SK-N-SH (cell line): Measurements from ENCODE around the gene BTF3. TPM values are rescaled to one million over a fixed set of nuclear protein-coding genes. Genes with fewer than 3 reads are reported as not detected.

Experiments used
- CTCF ChIA-PET: fragments of 300-600, 350-600 bp; formaldehyde crosslinking; extraction: SDS; loops from one replicate; lab custom pipeline; 2021; lab: Yijun Ruan, JAX
- POLR2A ChIA-PET: fragments of 350-600 bp; sonication (Branson Sonifier 250); formaldehyde crosslinking; extraction: SDS; loops from one replicate; lab custom pipeline; 2020; ENCODE audit warnings: antibody characterized with exemption, inconsistent platforms; lab: Yijun Ruan, JAX
- DNase-seq: peaks from one replicate; pipeline ENCODE4 v3.0.0; 2012
- H2AFZ ChIP-seq: fragments of 200-600 bp; sonication (generic); 2 replicates; pipeline ENCODE4 v1.8.1; 2016; ENCODE audit warnings: antibody characterized with exemption, mild to moderate bottlenecking, low read depth
- H3F3A ChIP-seq: fragments of 200-600 bp; sonication (generic); replicated peaks from 2 replicates; pipeline ENCODE3; 2016; ENCODE audit warnings: antibody characterized with exemption, mild to moderate bottlenecking; ENCODE audit not compliant: insufficient read depth
- H3K27ac ChIP-seq, 2 experiments: fragments of 200-500 bp in 1 of 2; fragments of 200-600 bp in 1 of 2; sonication (Bioruptor generic) in 1 of 2; sonication (generic), shearing (Covaris generic) in 1 of 2; 2 replicates each; pipeline versions ENCODE4 v1.5.1 to v1.6.1; 2014 to 2016; ENCODE audit warnings: low read depth in 2 of 2, inconsistent platforms in 1 of 2, low read length in 1 of 2, mild to moderate bottlenecking in 1 of 2, mixed read lengths in 1 of 2
- H3K27me3 ChIP-seq: fragments of 200-600 bp; sonication (generic), shearing (Covaris generic); 2 replicates; pipeline ENCODE4 v1.6.1; 2016; ENCODE audit warnings: mixed run types; ENCODE audit not compliant: insufficient read depth
- H3K36me3 ChIP-seq, 2 experiments: fragments of 200-500 bp in 1 of 2; fragments of 200-600 bp in 1 of 2; sonication (Bioruptor generic) in 1 of 2; sonication (generic) in 1 of 2; replicated peaks in 1 of 2; 2 replicates each; pipeline versions ENCODE3 to v1.5.1; 2014 to 2016; ENCODE audit warnings: low read length in 1 of 2, mild to moderate bottlenecking in 1 of 2; ENCODE audit not compliant: insufficient read depth in 2 of 2, control insufficient read depth in 1 of 2
- H3K4me1 ChIP-seq, 2 experiments: fragments of 200-500 bp in 1 of 2; fragments of 200-600 bp in 1 of 2; sonication (Bioruptor generic) in 1 of 2; sonication (generic), shearing (Covaris generic) in 1 of 2; 2 replicates each; pipeline versions ENCODE4 v1.5.1 to v1.6.1; 2014 to 2016; ENCODE audit warnings: low read depth in 1 of 2, low read length in 1 of 2, mixed run types in 1 of 2; ENCODE audit not compliant: insufficient read depth in 2 of 2, control insufficient read depth in 1 of 2
- H3K4me2 ChIP-seq: fragments of 200-600 bp; sonication (generic), shearing (Covaris generic); 2 replicates; pipeline ENCODE4 v1.6.1; 2017; ENCODE audit warnings: mixed run types
- H3K4me3 ChIP-seq, 2 experiments: fragments of 200-500 bp in 1 of 2; fragments of 200-600 bp in 1 of 2; sonication (Bioruptor generic) in 1 of 2; sonication (generic), shearing (Covaris generic) in 1 of 2; 2 replicates each; pipeline versions ENCODE4 v1.5.1 to v1.8.1; 2014 to 2016; ENCODE audit warnings: low read depth in 2 of 2, inconsistent platforms in 1 of 2, low read length in 1 of 2, mild to moderate bottlenecking in 1 of 2, mixed read lengths in 1 of 2, moderate library complexity in 1 of 2
- H3K79me2 ChIP-seq: fragments of 200-600 bp; sonication (generic); 2 replicates; pipeline ENCODE4 v1.8.1; 2017; ENCODE audit warnings: mild to moderate bottlenecking; ENCODE audit not compliant: insufficient read depth
- H3K9ac ChIP-seq: fragments of 200-600 bp; sonication (generic); 2 replicates; pipeline ENCODE4 v1.6.1; 2017; ENCODE audit warnings: mixed run types
- H3K9me2 ChIP-seq: fragments of 200-600 bp; sonication (generic); 2 replicates; pipeline ENCODE4 v1.6.1; 2017; ENCODE audit warnings: mixed run types
- H3K9me3 ChIP-seq: fragments of 200-600 bp; sonication (generic); 2 replicates; pipeline ENCODE4 v1.6.1; 2017; ENCODE audit warnings: mixed run types, mild to moderate bottlenecking, moderate library complexity
- H4K20me1 ChIP-seq: fragments of 200-600 bp; sonication (generic); 2 replicates; pipeline ENCODE4 v1.6.1; 2017; ENCODE audit warnings: mild to moderate bottlenecking, mixed run types; ENCODE audit not compliant: insufficient read depth
- FOSL2 ChIP-seq: IDR thresholded peaks from 2 replicates; pipeline ENCODE4 v1.4.0; 2012; ENCODE audit warnings: low read depth, mild to moderate bottlenecking, moderate library complexity, borderline replicate concordance
- FOXJ3 ChIP-seq: sonication (generic); formaldehyde crosslinking; IDR thresholded peaks from 2 replicates; pipeline ENCODE4 v1.5.1; 2020; ENCODE audit warnings: mild to moderate bottlenecking, missing genetic modification reagents
- FOXM1 ChIP-seq: IDR thresholded peaks from 2 replicates; pipeline ENCODE4 v1.4.0; 2012; ENCODE audit warnings: low read depth, mild to moderate bottlenecking
- GATA2 ChIP-seq: sonication (generic); formaldehyde crosslinking; IDR thresholded peaks from 2 replicates; pipeline ENCODE4 v1.5.0; 2020; ENCODE audit warnings: mild to moderate bottlenecking, missing genetic modification reagents
- RCOR1 ChIP-seq: fragments of 150-350 bp; IDR thresholded peaks from 2 replicates; pipeline ENCODE4 v1.6.1; 2017; ENCODE audit warnings: antibody characterized with exemption, low read length
- REST ChIP-seq: IDR thresholded peaks from 2 replicates; pipeline ENCODE4 v1.6.1; 2012; ENCODE audit warnings: mild to moderate bottlenecking, low read depth, low read length, moderate library complexity
- RFX5 ChIP-seq: IDR thresholded peaks from 2 replicates; pipeline ENCODE4 v1.6.1; 2012; ENCODE audit warnings: mild to moderate bottlenecking, improper control_type of control experiment, low read length
- SMC3 ChIP-seq: IDR thresholded peaks from 2 replicates; pipeline ENCODE4 v1.6.1; 2012; ENCODE audit warnings: low read depth, low read length, improper control_type of control experiment
- TAF1 ChIP-seq: IDR thresholded peaks from 2 replicates; pipeline ENCODE4 v1.6.1; 2012; ENCODE audit warnings: low read depth, mild to moderate bottlenecking, low read length, moderate library complexity, borderline replicate concordance
- ZBTB33 ChIP-seq: IDR thresholded peaks from 2 replicates; pipeline ENCODE4 v1.4.0; 2012; ENCODE audit warnings: low read depth, borderline replicate concordance
- WGBS: methylation state at CpG from one replicate; pipeline ENCODE4 v1.1.6; 2017; ENCODE audit warnings: low lambda C conversion rate; 5-methylcytosine and 5-hydroxymethylcytosine counted together
- polyA plus RNA-seq, 3 experiments: library from polyadenylated mRNA; depleted of rRNA; stranded (reverse); fragments of >200 nt; gene quantifications; 2 replicates each; pipeline ENCODE4 v1.2.3, GENCODE V29; 2012
- TF ChIP-seq, protein P1 (sequence below): fragments of 150-350 bp; IDR thresholded peaks from 2 replicates; pipeline ENCODE4 v1.6.1; 2016; ENCODE audit warnings: mild to moderate bottlenecking, low read depth, low read length

BTF3 gene
- polyA plus RNA-seq, 1 of the 3 experiments (the other 2 are of a cell fraction): 492 TPM

GRCh38 chr5:73488806-73489205, 9.4 kb upstream of the BTF3 start:
- POLR2A ChIA-PET: no interaction called here

GRCh38 chr5:73490088-73490487, 8.2 kb upstream of the BTF3 start:
- CTCF ChIA-PET: no interaction called here
- no peak overlapping the region for H3K4me2 ChIP-seq
- H3K79me2 ChIP-seq: no peaks in the 10 kb centered on the region
- no peaks in the 10 kb centered on the region for H3K9me2 ChIP-seq
- H3K27me3 ChIP-seq: no peaks in the 10 kb centered on the region
- 55% methylated on average over 2 of the region's 2 CpGs for WGBS
- no peak overlapping the region for H2AFZ ChIP-seq
- no peak overlapping the region for H3K4me3 ChIP-seq
- no peak for DNase-seq
- H3F3A ChIP-seq: no peaks in the 10 kb centered on the region
- no peak overlapping the region for H3K9ac ChIP-seq
- H4K20me1 ChIP-seq: no peaks in the 10 kb centered on the region
- H3K9me3 ChIP-seq: no peaks in the 10 kb centered on the region
- H3K27ac ChIP-seq: no peak overlapping the region
- no peaks in the 10 kb centered on the region for H3K36me3 ChIP-seq
- POLR2A ChIA-PET: no interaction called here
- no peaks in the 10 kb centered on the region for H3K4me1 ChIP-seq
- TF ChIP-seq, protein P1, sequence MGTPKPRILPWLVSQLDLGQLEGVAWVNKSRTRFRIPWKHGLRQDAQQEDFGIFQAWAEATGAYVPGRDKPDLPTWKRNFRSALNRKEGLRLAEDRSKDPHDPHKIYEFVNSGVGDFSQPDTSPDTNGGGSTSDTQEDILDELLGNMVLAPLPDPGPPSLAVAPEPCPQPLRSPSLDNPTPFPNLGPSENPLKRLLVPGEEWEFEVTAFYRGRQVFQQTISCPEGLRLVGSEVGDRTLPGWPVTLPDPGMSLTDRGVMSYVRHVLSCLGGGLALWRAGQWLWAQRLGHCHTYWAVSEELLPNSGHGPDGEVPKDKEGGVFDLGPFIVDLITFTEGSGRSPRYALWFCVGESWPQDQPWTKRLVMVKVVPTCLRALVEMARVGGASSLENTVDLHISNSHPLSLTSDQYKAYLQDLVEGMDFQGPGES: no peak
- no peak for TF ChIP-seq FOXJ3
- no peak for TF ChIP-seq ZBTB33
- no peak for TF ChIP-seq FOSL2
- TF ChIP-seq RFX5: no peak
- no peak for TF ChIP-seq GATA2 (CRISPR knock-in tag)

More at GRCh38 chr5:73488806-73489205, 9.4 kb upstream of the BTF3 start:
- CTCF ChIA-PET: interaction anchor here (0.8 to 4.5 kb wide), 4 partner anchors 8 to 273 kb away, joined by 4 to 14 read pairs (median 4); partner anchors contain the start of gene BTF3
- no peaks in the 10 kb centered on the region for H3K4me1 ChIP-seq
- no peak overlapping the region for H3K4me2 ChIP-seq
- H4K20me1 ChIP-seq: no peaks in the 10 kb centered on the region
- DNase-seq: no peak
- H3K27me3 ChIP-seq: no peaks in the 10 kb centered on the region
- H3K9ac ChIP-seq: no peak overlapping the region
- WGBS: 63% methylated on average over 3 of the region's 3 CpGs
- H3F3A ChIP-seq: no peaks in the 10 kb centered on the region
- no peak overlapping the region for H3K27ac ChIP-seq
- no peaks in the 10 kb centered on the region for H3K9me2 ChIP-seq
- no peaks in the 10 kb centered on the region for H3K79me2 ChIP-seq
- H2AFZ ChIP-seq: no peak overlapping the region
- no peak overlapping the region for H3K4me3 ChIP-seq
- no peaks in the 10 kb centered on the region for H3K9me3 ChIP-seq
- H3K36me3 ChIP-seq: no peaks in the 10 kb centered on the region
- no peak for TF ChIP-seq RCOR1
- TF ChIP-seq TAF1: no peak
- no peak for TF ChIP-seq SMC3
- TF ChIP-seq, protein P1: no peak
- no peak for TF ChIP-seq FOXM1
- TF ChIP-seq REST: no peak
